T-helper 1 cell treated with Interleukin-12 subunit alpha and Interleukin-12 subunit beta and Interleukin-4 antibody, amounts not matched to agents 30 μg/mL and 1 μg/mL, for 36 hours (primary cell): ENCODE results near the gene DAP.

Experiments
- H3K27ac Mint-ChIP-seq: one replicate; pipeline ENCODE4 v1.8.0; 2021; ENCODE audit warnings: mild to moderate bottlenecking, mixed read lengths
- H3K27me3 Mint-ChIP-seq: one replicate; pipeline ENCODE4 v1.8.0; 2021; ENCODE audit warnings: low read depth, mixed read lengths
- H3K36me3 Mint-ChIP-seq: one replicate; pipeline ENCODE4 v1.8.0; 2021; ENCODE audit warnings: low read depth, mixed read lengths
- H3K4me1 Mint-ChIP-seq: one replicate; pipeline ENCODE4 v1.8.0; 2021; ENCODE audit warnings: low read depth, mixed read lengths
- H3K4me3 Mint-ChIP-seq: one replicate; pipeline ENCODE4 v1.8.0; 2021; ENCODE audit warnings: mild to moderate bottlenecking, moderate library complexity, mixed read lengths
- H3K9me3 Mint-ChIP-seq: one replicate; pipeline ENCODE4 v1.8.0; 2021; ENCODE audit warnings: mixed read lengths

Gene DAP

GRCh38 chr5:10750909-10751308 lies 10.1 kb downstream of the DAP start:
- H3K4me1 Mint-ChIP-seq, result peaks cover 13% of the 10 kb centered on the region
- no peak overlapping the region for H3K4me3 Mint-ChIP-seq
- no peaks in the 10 kb centered on the region for H3K27me3 Mint-ChIP-seq
- H3K27ac Mint-ChIP-seq, result no peak overlapping the region
- peaks cover 18% of the 10 kb centered on the region for H3K36me3 Mint-ChIP-seq
- H3K9me3 Mint-ChIP-seq, result no peaks in the 10 kb centered on the region

- Mint-ChIP-seq H3K36me3 (peaks cover 21% of the 10 kb centered on the region), H3K4me3 (no peak overlapping the region), H3K9me3 (no peaks in the 10 kb centered on the region), H3K4me1 (peaks cover 6% of the 10 kb centered on the region), H3K27me3 (no peaks in the 10 kb centered on the region), H3K27ac (no peak overlapping the region)
Observed at GRCh38 chr5:10747678-10748622, 13.1 kb downstream of the DAP start.

GRCh38 chr5:10746711-10747110 lies 14.3 kb downstream of the DAP start:
- H3K27me3 Mint-ChIP-seq, result no peaks in the 10 kb centered on the region
- H3K36me3 Mint-ChIP-seq, result peaks cover 26% of the 10 kb centered on the region
- no peaks in the 10 kb centered on the region for H3K9me3 Mint-ChIP-seq
- H3K4me3 Mint-ChIP-seq, result no peak overlapping the region
- H3K27ac Mint-ChIP-seq, result no peak overlapping the region
- peaks cover 4% of the 10 kb centered on the region for H3K4me1 Mint-ChIP-seq

- peaks cover 8% of the 10 kb centered on the region for H3K9me3 Mint-ChIP-seq
- H3K4me1 Mint-ChIP-seq, result peaks cover 1% of the 10 kb centered on the region
- H3K4me3 Mint-ChIP-seq, result no peak overlapping the region
- H3K27me3 Mint-ChIP-seq, result no peaks in the 10 kb centered on the region
- H3K36me3 Mint-ChIP-seq, result peaks cover 38% of the 10 kb centered on the region
- no peak overlapping the region for H3K27ac Mint-ChIP-seq
Observed at GRCh38 chr5:10745133-10745532, 15.9 kb downstream of the DAP start.

GRCh38 chr5:10744681-10745080 lies 16.4 kb downstream of the DAP start:
- Mint-ChIP-seq H3K4me3 (no peak overlapping the region), H3K27me3 (no peaks in the 10 kb centered on the region), H3K4me1 (peaks cover 1% of the 10 kb centered on the region), H3K36me3 (peaks cover 43% of the 10 kb centered on the region), H3K27ac (no peak overlapping the region), H3K9me3 (peaks cover 8% of the 10 kb centered on the region)

- Mint-ChIP-seq H3K36me3 (peaks cover 43% of the 10 kb centered on the region), H3K4me1 (peaks cover 1% of the 10 kb centered on the region), H3K27ac (no peak overlapping the region), H3K27me3 (no peaks in the 10 kb centered on the region), H3K4me3 (no peak overlapping the region), H3K9me3 (peaks cover 8% of the 10 kb centered on the region)
Observed at GRCh38 chr5:10743951-10744350, 17.1 kb downstream of the DAP start.

GRCh38 chr5:10743526-10743925 lies 17.5 kb downstream of the DAP start:
- Mint-ChIP-seq H3K36me3 (peaks cover 44% of the 10 kb centered on the region), H3K27me3 (no peaks in the 10 kb centered on the region), H3K27ac (no peak overlapping the region), H3K9me3 (peaks cover 8% of the 10 kb centered on the region), H3K4me1 (peaks cover 1% of the 10 kb centered on the region), H3K4me3 (no peak overlapping the region)

GRCh38 chr5:10741661-10742060 lies 19.4 kb downstream of the DAP start:
- H3K9me3 Mint-ChIP-seq, result peaks cover 8% of the 10 kb centered on the region
- peaks cover 47% of the 10 kb centered on the region for H3K36me3 Mint-ChIP-seq
- H3K4me3 Mint-ChIP-seq, result no peak overlapping the region
- peaks cover 3% of the 10 kb centered on the region for H3K4me1 Mint-ChIP-seq
- no peak overlapping the region for H3K27ac Mint-ChIP-seq
- H3K27me3 Mint-ChIP-seq, result no peaks in the 10 kb centered on the region

- Mint-ChIP-seq H3K4me3 (no peak overlapping the region), H3K9me3 (peaks cover 8% of the 10 kb centered on the region), H3K4me1 (peaks cover 3% of the 10 kb centered on the region), H3K27ac (no peak overlapping the region), H3K27me3 (no peaks in the 10 kb centered on the region), H3K36me3 (peaks cover 45% of the 10 kb centered on the region)
Observed at GRCh38 chr5:10740384-10740783, 20.6 kb downstream of the DAP start.

GRCh38 chr5:10737880-10738279 lies 23.2 kb downstream of the DAP start:
- H3K36me3 Mint-ChIP-seq, result peaks cover 43% of the 10 kb centered on the region
- no peak overlapping the region for H3K27ac Mint-ChIP-seq
- peaks cover 6% of the 10 kb centered on the region for H3K4me1 Mint-ChIP-seq

GRCh38 chr5:10736808-10737207 lies 24.2 kb downstream of the DAP start:
- Mint-ChIP-seq H3K4me3 (no peak overlapping the region), H3K27me3 (no peaks in the 10 kb centered on the region), H3K4me1 (peaks cover 6% of the 10 kb centered on the region), H3K36me3 (peaks cover 43% of the 10 kb centered on the region), H3K9me3 (peaks cover 8% of the 10 kb centered on the region), H3K27ac (no peak overlapping the region)

More at GRCh38 chr5:10737880-10738279, 23.2 kb downstream of the DAP start:
- peaks cover 8% of the 10 kb centered on the region for H3K9me3 Mint-ChIP-seq
- H3K27me3 Mint-ChIP-seq, result no peaks in the 10 kb centered on the region
- H3K4me3 Mint-ChIP-seq, result no peak overlapping the region

- H3K27me3 Mint-ChIP-seq, result no peaks in the 10 kb centered on the region
- H3K36me3 Mint-ChIP-seq, result peaks cover 40% of the 10 kb centered on the region
Observed at GRCh38 chr5:10736354-10736753, 24.7 kb downstream of the DAP start.

GRCh38 chr5:10735569-10736276 lies 25.3 kb downstream of the DAP start:
- no peak overlapping the region for H3K4me3 Mint-ChIP-seq
- H3K9me3 Mint-ChIP-seq, result peaks cover 5% of the 10 kb centered on the region
- H3K36me3 Mint-ChIP-seq, result peaks cover 34% of the 10 kb centered on the region
- no peaks in the 10 kb centered on the region for H3K27me3 Mint-ChIP-seq
- H3K27ac Mint-ChIP-seq, result no peak overlapping the region
- H3K4me1 Mint-ChIP-seq, result peaks cover 4% of the 10 kb centered on the region

More at GRCh38 chr5:10736354-10736753, 24.7 kb downstream of the DAP start:
- Mint-ChIP-seq H3K4me3 (no peak overlapping the region), H3K4me1 (peaks cover 6% of the 10 kb centered on the region), H3K27ac (no peak overlapping the region), H3K9me3 (peaks cover 8% of the 10 kb centered on the region)

- Mint-ChIP-seq H3K9me3 (no peaks in the 10 kb centered on the region), H3K27ac (no peak overlapping the region)
Observed at GRCh38 chr5:10734832-10735523, 26.1 kb downstream of the DAP start.

More at GRCh38 chr5:10734832-10735523, 26.1 kb downstream of the DAP start:
- Mint-ChIP-seq H3K36me3 (peaks cover 27% of the 10 kb centered on the region), H3K4me1 (peaks cover 4% of the 10 kb centered on the region), H3K4me3 (no peak overlapping the region), H3K27me3 (no peaks in the 10 kb centered on the region)
